B cell (primary cell): ENCODE data around the gene RASA3. TPM values are rescaled to one million over a fixed set of nuclear protein-coding genes. Genes with fewer than 3 reads are reported as not detected.
"Not testable (repeated sequence)": the region's sequence is repeated elsewhere in the genome, so short reads cannot be mapped to it uniquely, and the experiment has no call there.

ENCODE experiments used
- ATAC-seq: fragments of 200-7000 bp; cut with Tn5 transposase; one replicate; pipeline ENCODE4 v1.10.0; 2021; ENCODE audit warnings: low read depth, mild to moderate bottlenecking, moderate number of reproducible peaks, moderate library complexity
- CTCF ChIA-PET: fragments of 350-600 bp; sonication (Branson Sonifier 250); formaldehyde crosslinking; loops from one replicate; lab custom pipeline; 2021; ENCODE audit warnings: antibody characterized with exemption, inconsistent platforms; lab: Charles Lee
- POLR2A ChIA-PET: fragments of 350-600 bp; sonication (Branson Sonifier 250); formaldehyde crosslinking; loops from one replicate; lab custom pipeline; 2021; ENCODE audit warnings: antibody characterized with exemption; lab: Charles Lee
- DNase-seq: peaks from one replicate; pipeline ENCODE4 v3.0.0; 2013
- H2AFZ ChIP-seq: 2 replicates; pipeline ENCODE4 v1.6.1; 2012; ENCODE audit warnings: mild to moderate bottlenecking, low read depth, low read length; ENCODE audit not compliant: insufficient read depth, poor library complexity, severe bottlenecking
- H3K27ac ChIP-seq, 2 donors: 1 replicate in 1 of 2; 2 replicates in 1 of 2; pipeline ENCODE4 v1.5.1; 2012 to 2013; ENCODE audit warnings: low read length in 2 of 2, mild to moderate bottlenecking in 2 of 2, moderate library complexity in 1 of 2
- H3K27me3 ChIP-seq, 4 experiments: fragments of 200-600 bp in 1 of 4; sonication (generic) in 1 of 4; replicated peaks in 1 of 4; 1 replicate in 2 of 4; 2 replicates in 2 of 4; pipeline versions ENCODE4 v1.6.1 to v1.7.0; 2013 to 2016; ENCODE audit warnings: low read length in 3 of 4, mild to moderate bottlenecking in 2 of 4, mixed read lengths in 1 of 4, moderate library complexity in 1 of 4; ENCODE audit not compliant: insufficient read depth in 4 of 4, control insufficient read depth in 3 of 4; ENCODE audit errors: control extremely low read depth in 1 of 4
- H3K36me3 ChIP-seq, 2 experiments: replicated peaks in 1 of 2; 1 replicate in 1 of 2; 2 replicates in 1 of 2; pipeline versions ENCODE4 v1.6.1 to v1.7.1; 2013; ENCODE audit warnings: low read length in 1 of 2; ENCODE audit not compliant: insufficient read depth in 2 of 2, control insufficient read depth in 1 of 2; ENCODE audit errors: control extremely low read depth in 1 of 2, extremely low read depth in 1 of 2
- H3K4me1 ChIP-seq, 2 donors: fragments of 200-600 bp in 1 of 2; sonication (generic) in 1 of 2; 1 replicate in 1 of 2; 2 replicates in 1 of 2; pipeline versions ENCODE4 v1.5.1 to v1.6.1; 2013 to 2017; ENCODE audit warnings: low read length in 2 of 2; ENCODE audit not compliant: control insufficient read depth in 2 of 2, insufficient read depth in 2 of 2
- H3K4me2 ChIP-seq: replicated peaks from 2 replicates; pipeline ENCODE3; 2012; ENCODE audit warnings: mild to moderate bottlenecking, low read depth, low read length; ENCODE audit not compliant: poor library complexity, severe bottlenecking
- H3K4me3 ChIP-seq, 5 experiments: fragments of 200-600 bp in 1 of 5; sonication (generic) in 1 of 5; 1 replicate in 3 of 5; 2 replicates in 2 of 5; pipeline versions ENCODE4 v1.5.1 to v1.7.0; 2011 to 2016; ENCODE audit warnings: low read length in 4 of 5, mild to moderate bottlenecking in 4 of 5, low read depth in 2 of 5, control low read depth in 1 of 5, moderate library complexity in 1 of 5; ENCODE audit not compliant: insufficient read depth in 1 of 5; ENCODE audit errors: control extremely low read depth in 1 of 5, extremely low read depth in 1 of 5
- H3K79me2 ChIP-seq: fragments of 200-600 bp; sonication (generic); one replicate; pipeline ENCODE4 v1.6.0; 2016; ENCODE audit warnings: low read length; ENCODE audit not compliant: control insufficient read depth, insufficient read depth
- H3K9ac ChIP-seq: fragments of 200-600 bp; sonication (generic); 2 replicates; pipeline ENCODE4 v1.6.1; 2017; ENCODE audit warnings: mild to moderate bottlenecking, low read length, moderate library complexity
- H3K9me3 ChIP-seq, 3 donors: one replicate each; pipeline versions ENCODE4 v1.6.1 to v1.7.1; 2013; ENCODE audit warnings: low read length in 2 of 3; ENCODE audit not compliant: control insufficient read depth in 2 of 3, insufficient read depth in 1 of 3; ENCODE audit errors: control extremely low read depth in 1 of 3
- H4K20me1 ChIP-seq: 2 replicates; pipeline ENCODE4 v1.6.0; 2012; ENCODE audit warnings: mild to moderate bottlenecking, low read length; ENCODE audit not compliant: insufficient read depth, control insufficient read depth, poor library complexity, severe bottlenecking
- H3K27ac Mint-ChIP-seq: one replicate; pipeline ENCODE4 v1.8.0; 2021; ENCODE audit warnings: mixed read lengths
- H3K27me3 Mint-ChIP-seq: one replicate; pipeline ENCODE4 v1.8.0; 2021; ENCODE audit warnings: mixed read lengths
- H3K4me1 Mint-ChIP-seq: one replicate; pipeline ENCODE4 v1.8.0; 2021; ENCODE audit warnings: mixed read lengths
- H3K4me3 Mint-ChIP-seq: one replicate; pipeline ENCODE4 v1.8.0; 2021; ENCODE audit warnings: mixed read lengths
- H3K9me3 Mint-ChIP-seq: one replicate; pipeline ENCODE4 v1.8.0; 2022; ENCODE audit warnings: mixed read lengths; ENCODE audit not compliant: insufficient read depth
- EZH2 ChIP-seq: IDR thresholded peaks from 2 replicates; pipeline ENCODE4 v1.6.1; 2012; ENCODE audit warnings: borderline replicate concordance, low read depth, mild to moderate bottlenecking, moderate library complexity, low read length; ENCODE audit not compliant: insufficient read depth, poor library complexity, severe bottlenecking
- WGBS: methylation state at CpG from one replicate; pipeline ENCODE4 v1.1.5; 2013; ENCODE audit warnings: missing lambda C conversion rate; ENCODE audit not compliant: insufficient coverage; 5-methylcytosine and 5-hydroxymethylcytosine counted together
- intact Hi-C: fragments of 100-400 bp; cut with micrococcal nuclease; formaldehyde crosslinking; loops from one replicate; pipeline ENCODE4 v1.10.0; 2022
- polyA plus RNA-seq: library from polyadenylated mRNA; depleted of rRNA; stranded (reverse); fragments of >200 nt; gene quantifications from 2 replicates; pipeline ENCODE4 v1.2.3, GENCODE V29; 2012
- total RNA-seq, 2 donors: library from RNA; stranded (reverse); fragments of 120-200 nt in 1 of 2; gene quantifications; 1 replicate in 1 of 2; 2 replicates in 1 of 2; pipeline versions ENCODE4 v1.2.3 to v1.2.4, GENCODE V29; 2013 to 2022
- TF ChIP-seq, protein P1 (sequence below): fragments of 200-600 bp; IDR thresholded peaks from one replicate; pipeline ENCODE4 v1.8.0; 2022; ENCODE audit warnings: antibody characterized with exemption, mild to moderate bottlenecking

Gene RASA3
- total and polyA plus RNA-seq, 2 donors (not counting 1 experiment from before 2014, with no cell fraction given) = 54.2 to 87.4 TPM

DNA sequence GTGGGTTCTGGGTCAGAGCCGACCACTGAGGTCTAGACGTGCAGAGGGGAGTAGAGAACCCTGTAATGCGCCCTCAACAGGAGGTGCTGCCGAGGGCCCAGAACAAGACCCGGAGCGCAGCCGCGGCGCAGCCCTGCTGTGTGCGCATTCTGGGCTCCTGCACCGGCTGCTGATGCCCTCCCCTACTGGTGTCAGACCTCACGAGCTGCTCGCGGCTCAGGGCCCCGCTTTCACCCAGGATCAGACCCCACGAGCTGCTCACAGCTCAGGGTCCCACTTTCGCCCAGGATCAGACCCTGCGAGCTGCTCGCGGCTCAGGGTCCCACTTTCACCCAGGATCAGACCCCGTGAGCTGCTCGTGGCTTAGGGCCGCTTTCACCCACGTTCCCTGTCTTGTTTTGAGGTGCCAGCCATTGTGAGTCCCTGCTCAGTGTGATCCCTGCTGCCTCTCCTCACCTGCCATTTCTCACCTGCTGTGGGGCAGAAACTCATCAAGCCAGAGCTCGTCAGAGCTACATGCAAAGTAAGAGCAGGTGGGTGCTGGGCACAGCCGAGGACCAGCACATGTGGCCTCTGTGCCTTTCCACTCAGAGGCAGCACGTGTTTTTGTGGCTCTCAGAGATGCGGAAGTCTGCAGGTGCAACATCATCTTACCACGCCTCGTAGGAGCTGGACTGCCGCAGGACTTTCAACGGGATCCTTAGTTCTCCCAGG, 111.5 kb downstream of the RASA3 start:
- Histone ChIP-seq H3K9me3 (peaks cover 0 to 8% (median 0%) of the 10 kb centered on the region in 3 donors), H2AFZ (no peak overlapping the region), H3K4me1 (peaks cover 14 to 37% of the 10 kb centered on the region in 2 donors), H3K4me2 (no peak overlapping the region), H4K20me1 (peaks cover 50% of the 10 kb centered on the region), H3K36me3 (peaks cover 0 to 87% of the 10 kb centered on the region in 2 experiments), H3K27ac (no peak overlapping the region), H3K4me3 (no peak overlapping the region), H3K9ac (no peak overlapping the region), H3K79me2 (no peaks in the 10 kb centered on the region), H3K27me3 (no peaks in the 10 kb centered on the region)
- peaks cover 28% of the 10 kb centered on the region for H3K4me1 Mint-ChIP-seq
- no peaks in the 10 kb centered on the region for H3K9me3 Mint-ChIP-seq
- H3K27ac Mint-ChIP-seq = no peak overlapping the region
- H3K4me3 Mint-ChIP-seq = no peak overlapping the region
- TF ChIP-seq, protein P1, sequence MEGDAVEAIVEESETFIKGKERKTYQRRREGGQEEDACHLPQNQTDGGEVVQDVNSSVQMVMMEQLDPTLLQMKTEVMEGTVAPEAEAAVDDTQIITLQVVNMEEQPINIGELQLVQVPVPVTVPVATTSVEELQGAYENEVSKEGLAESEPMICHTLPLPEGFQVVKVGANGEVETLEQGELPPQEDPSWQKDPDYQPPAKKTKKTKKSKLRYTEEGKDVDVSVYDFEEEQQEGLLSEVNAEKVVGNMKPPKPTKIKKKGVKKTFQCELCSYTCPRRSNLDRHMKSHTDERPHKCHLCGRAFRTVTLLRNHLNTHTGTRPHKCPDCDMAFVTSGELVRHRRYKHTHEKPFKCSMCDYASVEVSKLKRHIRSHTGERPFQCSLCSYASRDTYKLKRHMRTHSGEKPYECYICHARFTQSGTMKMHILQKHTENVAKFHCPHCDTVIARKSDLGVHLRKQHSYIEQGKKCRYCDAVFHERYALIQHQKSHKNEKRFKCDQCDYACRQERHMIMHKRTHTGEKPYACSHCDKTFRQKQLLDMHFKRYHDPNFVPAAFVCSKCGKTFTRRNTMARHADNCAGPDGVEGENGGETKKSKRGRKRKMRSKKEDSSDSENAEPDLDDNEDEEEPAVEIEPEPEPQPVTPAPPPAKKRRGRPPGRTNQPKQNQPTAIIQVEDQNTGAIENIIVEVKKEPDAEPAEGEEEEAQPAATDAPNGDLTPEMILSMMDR = no peak
- TF ChIP-seq EZH2 = no peak
- no peak for ATAC-seq
- intact Hi-C loops = no loop called here
- no peaks in the 10 kb centered on the region for H3K27me3 Mint-ChIP-seq
- DNase-seq = no peak
- CTCF ChIA-PET = interaction anchor here (0.6 kb wide), 1 partner anchor 58 kb away, joined by 3 read pairs; no protein-coding TSS in a partner anchor
- WGBS = 94% methylated on average over 32 of the region's 32 CpGs
- POLR2A ChIA-PET = interaction anchor here (0.9 to 1.0 kb wide), 2 partner anchors 11 to 119 kb away, joined by 3 read pairs; no protein-coding TSS in a partner anchor

- H3K27me3 Mint-ChIP-seq, intact Hi-C loops, DNase-seq, H3K27ac Mint-ChIP-seq, H3K9me3 ChIP-seq, H3K9ac ChIP-seq, H2AFZ ChIP-seq, H3K27ac ChIP-seq, CTCF ChIA-PET, H3K79me2 ChIP-seq, H3K27me3 ChIP-seq, ATAC-seq, H3K4me2 ChIP-seq, POLR2A ChIA-PET, H3K4me3 ChIP-seq, H3K4me3 Mint-ChIP-seq, H3K9me3 Mint-ChIP-seq: not testable (repeated sequence)
- Histone ChIP-seq H4K20me1 (peaks cover 50% of the 10 kb centered on the region), H3K4me1 (peaks cover 10 to 29% of the 10 kb centered on the region in 2 donors), H3K36me3 (peaks cover 0 to 88% of the 10 kb centered on the region in 2 experiments)
- 95% methylated on average over 12 of the region's 14 CpGs for WGBS
- H3K4me1 Mint-ChIP-seq = peaks cover 21% of the 10 kb centered on the region
Observed at GRCh38 chr13:114020134-114020533, 112.3 kb downstream of the RASA3 start.
